ENCODE data around the gene CLASRP.

The CLASRP gene

DNA sequence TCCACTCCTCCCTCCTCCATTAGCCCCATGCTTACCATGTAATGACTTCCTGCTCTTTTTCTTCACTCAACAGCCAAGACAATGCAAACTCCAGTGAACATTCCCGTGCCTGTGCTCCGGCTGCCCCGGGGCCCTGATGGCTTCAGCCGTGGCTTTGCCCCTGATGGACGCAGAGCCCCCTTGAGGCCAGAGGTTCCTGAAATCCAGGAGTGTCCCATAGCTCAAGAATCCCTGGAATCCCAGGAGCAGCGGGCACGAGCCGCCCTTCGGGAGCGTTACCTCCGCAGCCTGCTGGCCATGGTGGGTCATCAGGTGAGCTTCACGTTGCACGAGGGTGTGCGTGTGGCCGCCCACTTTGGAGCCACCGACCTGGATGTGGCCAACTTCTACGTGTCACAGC, 51.2 kb downstream of the CLASRP start:
- no peak for DNase-seq

DNA sequence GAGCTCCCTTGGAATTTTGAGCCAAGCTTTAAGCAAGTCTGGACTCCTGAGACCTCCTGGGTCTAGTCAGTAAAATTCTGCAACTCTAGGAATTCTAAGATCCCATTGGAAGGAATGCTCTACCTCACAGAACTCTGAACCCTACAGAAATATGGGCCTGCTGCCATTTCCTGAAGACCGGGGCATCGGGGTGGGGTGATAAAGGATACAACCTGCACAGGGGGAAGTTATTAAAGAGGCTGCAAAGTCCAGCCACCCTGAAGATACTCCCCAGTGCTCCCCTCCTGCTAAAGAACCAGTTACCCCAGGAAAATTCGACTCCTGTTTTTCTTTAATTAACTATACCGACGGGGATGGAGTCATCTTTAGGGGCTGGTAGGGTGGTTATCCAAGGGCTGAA, 51.8 kb downstream of the CLASRP start:
- DNase-seq: no peak

DNA sequence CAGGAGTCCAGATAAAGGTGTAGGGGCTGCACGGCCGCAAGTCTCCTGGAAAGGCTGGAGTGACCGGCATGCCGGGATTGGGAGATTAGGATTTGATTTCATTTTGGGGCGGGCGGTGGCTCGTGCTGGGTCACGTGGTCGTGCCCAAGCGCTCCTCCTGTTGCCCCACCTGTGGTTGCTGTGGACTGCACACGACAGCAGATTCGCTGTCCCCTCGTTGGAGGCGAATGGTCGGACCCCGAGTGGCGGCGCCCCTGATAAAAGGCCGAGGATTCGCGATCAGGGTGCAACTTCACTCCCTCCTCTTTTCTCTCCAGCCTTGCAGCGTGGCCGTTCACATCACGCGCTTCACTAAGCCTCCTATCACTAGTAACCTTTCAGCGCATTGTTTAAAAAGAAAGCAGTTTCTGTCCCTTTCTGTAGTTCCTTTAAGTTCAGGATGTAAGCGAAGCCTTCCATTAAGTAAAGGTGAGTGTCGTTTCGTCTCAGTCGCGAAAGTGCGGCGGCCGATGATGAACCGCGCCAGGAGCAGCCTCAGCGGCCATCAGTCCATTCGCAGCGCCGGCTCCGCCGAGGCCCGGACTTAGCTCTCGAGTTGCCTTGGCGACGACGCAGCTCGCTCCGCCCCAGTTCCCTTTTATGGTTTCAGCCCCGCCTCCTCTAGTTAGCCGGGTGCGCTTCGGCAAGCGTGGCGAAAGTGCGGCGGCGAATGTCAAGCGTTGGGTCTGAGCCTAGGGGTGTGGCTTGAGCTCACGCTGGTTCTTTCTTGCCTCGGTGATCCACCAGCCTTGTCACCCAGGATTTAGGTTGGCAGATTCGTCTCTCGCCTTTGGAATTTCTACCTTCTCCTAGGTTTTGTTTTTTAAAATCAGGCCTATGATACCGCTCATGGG, 52.4 kb downstream of the CLASRP start:
- peak; percentile 99 for DNase-seq

DNA sequence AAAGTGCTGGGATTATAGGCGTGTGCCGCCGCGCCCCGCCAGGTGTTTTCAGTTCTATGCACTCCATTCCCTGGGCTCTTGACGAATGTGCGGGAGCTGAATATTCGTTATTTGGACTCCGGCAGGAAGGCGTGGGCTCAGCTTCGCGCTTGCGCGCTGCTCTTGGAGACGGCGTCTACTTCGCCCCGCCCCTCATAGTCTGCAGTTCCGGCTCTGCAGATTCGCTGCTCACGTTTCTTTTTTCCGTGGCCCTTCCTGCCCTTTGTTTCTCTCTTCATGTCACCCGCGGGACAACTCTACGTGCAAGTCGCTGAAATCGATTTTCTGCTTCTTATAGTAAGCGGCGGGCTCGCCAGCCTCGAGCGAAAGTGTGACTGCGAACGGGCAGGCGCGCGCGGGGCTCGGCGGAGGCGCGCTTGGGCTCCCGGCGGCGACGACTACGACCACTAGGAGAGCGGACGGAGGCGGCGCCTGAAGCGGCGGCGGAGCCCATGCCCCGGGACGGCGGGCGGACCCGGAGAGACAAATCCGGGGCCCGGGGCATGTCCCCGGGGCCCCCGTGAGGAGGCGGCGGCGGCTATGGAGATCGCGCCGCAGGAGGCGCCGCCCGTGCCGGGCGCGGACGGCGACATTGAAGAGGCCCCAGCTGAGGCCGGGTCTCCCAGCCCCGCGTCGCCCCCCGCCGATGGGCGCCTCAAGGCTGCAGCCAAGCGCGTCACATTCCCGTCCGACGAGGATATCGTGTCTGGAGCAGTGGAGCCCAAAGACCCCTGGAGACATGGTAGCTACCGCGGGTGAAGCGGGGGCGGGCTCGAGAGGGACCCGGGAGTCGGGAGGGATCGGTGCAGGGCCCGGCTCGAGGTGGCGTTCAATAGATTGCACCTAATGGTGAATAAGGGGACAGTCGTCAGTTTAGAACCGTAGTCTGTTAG, 54.2 kb downstream of the CLASRP start, which contains the start of gene PPP1R37:
TSS of gene PPP1R37 (plus strand) at position 433 of the 932 bp plus-strand sequence. CDS start at position 580, 147 bp downstream.
- peak; percentile 98 for DNase-seq

DNA sequence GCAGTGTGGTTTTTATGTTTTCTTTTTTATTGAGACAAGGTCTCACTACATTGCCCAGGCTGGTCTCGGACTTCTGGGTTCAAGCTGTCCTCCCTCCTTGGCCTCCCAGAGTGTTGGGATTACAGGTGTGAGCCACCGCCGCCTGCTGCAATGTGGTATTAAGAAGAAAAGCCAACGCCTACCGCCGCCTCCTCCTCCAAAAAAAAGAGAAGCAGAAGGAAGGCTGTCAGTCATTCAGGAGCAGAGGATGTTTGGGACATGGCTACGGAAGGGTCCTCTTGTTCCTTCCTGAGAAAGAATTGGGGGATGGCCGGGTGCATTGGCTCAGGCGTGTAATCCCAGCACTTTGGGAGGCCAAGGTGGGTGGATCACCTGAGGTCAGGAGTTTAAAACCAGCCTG, 55.3 kb downstream of the CLASRP start:
- DNase-seq: no peak

DNA sequence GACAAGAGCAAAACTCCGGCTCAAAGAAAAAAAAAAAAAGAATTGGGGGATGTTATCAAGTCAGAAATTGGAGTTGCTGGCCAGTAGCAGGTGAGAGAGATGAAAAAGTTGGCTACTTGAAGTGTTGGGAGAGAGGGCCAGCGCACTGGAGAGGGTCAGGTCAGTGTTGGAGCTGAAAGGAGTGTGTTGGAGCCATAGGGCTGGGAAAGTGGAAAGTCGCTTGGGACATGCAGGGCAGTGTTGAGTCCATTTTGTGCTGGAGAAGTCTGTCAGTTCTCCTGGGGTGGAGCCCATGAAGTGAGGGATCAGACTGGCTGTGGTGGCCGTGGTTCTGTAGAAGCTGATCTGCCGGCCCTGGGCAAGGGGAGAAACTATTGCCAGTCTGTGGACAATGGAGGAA, 55.9 kb downstream of the CLASRP start:
- no peak for DNase-seq

DNA sequence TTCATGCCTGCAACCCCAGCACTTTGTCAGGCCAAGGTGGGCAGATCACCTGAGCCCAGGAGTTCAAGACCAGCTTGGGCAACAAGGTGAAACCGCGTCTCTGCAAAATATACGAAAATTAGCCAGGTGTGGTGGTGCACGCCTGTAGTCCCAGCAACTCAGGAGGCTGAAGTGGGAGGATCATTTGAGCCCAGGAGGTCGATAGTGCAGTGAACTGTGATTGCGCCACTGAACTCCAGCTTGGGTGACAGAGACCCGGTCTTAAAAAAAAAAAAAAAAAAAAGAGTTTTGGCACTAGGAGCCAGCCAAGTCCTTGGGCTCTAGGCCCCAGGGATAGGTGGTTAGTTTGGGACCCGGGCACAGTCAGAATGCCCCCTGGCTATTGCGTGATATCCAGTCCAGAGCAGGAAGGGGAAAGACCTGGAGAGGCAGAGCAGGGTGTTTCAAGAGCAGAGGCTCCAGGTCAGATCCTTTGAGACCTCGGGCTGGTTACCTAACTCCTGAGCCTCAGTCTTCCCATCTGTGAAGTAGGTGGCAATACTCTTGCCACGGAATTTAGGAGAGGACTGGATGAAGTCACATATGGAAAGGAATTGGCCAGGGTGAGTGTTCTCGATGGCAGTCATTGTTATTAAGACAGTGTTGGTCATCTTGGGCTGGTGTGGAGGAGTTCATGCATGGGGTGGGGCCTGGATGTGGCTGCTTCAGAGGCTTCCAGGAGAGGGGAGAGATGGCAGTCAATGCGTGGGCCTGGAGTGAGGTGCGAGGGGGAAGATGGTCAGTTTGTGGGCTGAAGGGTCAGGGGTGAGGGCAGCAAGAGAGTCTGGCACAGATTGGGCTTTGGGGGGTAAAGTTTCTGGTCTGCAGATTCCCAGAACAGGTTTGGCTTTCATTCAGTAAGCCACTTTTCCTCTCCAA, 56.9 kb downstream of the CLASRP start:
- DNase-seq: no peak

DNA sequence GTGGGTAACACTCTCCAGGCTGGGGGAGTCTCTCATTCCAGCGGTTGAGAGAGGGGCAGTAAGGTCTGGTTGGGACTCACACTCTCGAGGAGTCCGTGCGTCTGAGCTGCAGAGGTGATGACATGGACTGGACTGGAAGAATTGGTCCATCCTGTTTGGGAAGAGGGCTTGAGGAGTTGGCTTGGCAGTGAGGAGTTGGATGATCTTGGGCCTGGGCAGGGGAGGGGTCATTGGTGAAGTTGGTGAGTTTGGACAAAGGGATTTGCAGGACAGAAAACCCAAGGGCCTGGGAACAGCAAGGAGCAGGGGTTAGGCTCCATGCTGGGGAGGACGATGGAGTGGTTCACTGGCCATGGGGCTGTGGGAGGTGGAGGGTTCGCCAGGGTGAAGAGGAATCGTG, 57.9 kb downstream of the CLASRP start:
- DNase-seq: no peak

DNA sequence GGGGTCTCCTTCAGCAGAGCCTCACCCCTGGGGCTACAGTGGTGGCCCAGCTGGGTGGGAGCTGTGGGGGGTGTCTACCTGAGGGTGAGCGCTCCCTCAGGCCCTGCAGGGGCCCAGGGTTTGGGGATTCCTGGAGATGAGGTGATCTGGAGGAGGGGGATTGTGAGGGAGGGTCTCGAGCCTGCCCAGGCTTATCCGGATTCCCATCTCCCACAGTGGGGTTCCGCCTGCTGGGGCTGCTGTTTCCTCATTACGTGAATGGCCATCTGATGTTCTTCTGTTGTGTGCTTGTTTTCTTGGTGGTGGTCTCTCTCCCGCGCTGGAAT, 58.6 kb downstream of the CLASRP start:
- DNase-seq: no peak

DNA sequence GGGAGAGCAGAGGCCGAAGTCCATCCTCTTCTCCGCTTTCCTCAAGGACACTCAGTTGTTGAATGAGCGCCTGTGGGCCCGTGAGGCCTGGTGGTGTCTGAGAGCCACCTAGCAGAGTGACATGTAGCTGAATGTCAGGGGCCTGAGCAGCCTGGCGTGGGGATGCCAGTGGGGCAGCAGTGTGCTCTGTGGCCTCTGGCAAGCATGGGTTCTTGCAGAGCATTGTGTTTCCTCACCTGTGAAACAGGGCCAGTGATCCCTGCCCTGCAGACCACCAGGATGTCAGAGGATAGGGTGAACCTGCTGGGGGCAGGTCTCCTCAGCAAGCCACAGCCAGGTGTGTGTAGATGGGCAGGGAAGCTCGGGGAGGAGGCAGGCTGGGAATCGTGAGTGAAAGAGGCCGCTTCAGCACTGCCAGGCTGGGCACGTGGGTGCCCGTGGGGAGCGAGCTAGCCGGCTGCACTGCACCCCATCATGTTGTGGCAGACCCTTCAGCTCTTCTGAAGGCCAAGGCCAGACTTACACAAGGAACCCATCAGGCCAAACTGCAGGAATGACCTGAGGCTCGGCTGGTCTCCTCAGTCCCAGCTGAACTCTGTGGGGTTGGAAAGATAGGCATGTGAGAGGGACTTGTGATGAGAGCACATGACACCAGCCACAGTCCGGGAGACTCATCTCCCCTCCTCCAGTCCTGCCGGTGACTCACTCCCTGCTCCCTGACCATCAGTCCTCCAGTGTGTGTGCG, 59.1 kb downstream of the CLASRP start:
- no peak for DNase-seq

DNA sequence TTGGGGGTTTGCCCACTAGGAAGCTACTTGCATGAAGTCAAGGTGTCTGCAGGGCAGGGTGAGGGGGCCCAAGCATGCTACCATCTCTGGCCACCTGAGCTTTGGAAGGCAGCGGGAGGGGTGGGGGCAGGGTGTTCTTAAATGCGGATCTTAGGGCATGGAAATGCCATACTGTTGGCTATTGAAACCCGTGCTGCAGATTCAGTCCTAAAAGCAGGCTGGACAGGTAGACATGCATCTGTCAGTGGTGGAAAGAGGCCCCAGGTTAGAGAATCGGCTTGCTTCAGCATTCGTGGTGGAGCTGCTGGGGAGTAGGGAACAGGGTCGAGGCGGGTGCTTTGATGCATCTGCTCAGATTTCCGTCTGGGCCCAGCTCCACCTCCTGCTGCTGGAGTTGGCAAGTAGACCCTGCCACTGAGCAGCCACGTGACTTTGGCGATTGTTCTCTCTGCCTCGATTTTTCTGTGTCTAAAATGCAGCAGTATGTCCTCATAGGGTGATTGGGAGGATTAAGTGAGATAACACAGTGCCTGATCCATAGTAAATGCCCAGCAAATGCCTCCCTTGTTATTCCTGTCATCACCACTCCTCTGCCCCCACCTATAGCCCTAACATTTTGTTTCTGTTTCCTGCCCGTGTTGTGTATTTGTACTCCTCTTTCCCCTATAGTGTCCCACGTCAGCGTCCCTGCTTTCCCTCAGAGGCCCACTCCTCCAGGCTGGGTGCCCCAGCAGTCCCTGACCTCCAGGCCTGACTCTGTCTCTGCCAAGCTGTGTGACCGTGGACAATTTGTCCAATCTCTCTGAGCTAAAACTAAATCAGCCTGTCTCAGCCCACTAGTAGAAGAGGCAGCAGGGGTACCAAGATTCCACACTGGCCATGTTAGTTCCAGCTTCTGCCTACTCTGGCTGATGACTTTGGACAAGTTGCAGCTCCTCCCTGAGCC, 59.9 kb downstream of the CLASRP start:
- no peak for DNase-seq

DNA sequence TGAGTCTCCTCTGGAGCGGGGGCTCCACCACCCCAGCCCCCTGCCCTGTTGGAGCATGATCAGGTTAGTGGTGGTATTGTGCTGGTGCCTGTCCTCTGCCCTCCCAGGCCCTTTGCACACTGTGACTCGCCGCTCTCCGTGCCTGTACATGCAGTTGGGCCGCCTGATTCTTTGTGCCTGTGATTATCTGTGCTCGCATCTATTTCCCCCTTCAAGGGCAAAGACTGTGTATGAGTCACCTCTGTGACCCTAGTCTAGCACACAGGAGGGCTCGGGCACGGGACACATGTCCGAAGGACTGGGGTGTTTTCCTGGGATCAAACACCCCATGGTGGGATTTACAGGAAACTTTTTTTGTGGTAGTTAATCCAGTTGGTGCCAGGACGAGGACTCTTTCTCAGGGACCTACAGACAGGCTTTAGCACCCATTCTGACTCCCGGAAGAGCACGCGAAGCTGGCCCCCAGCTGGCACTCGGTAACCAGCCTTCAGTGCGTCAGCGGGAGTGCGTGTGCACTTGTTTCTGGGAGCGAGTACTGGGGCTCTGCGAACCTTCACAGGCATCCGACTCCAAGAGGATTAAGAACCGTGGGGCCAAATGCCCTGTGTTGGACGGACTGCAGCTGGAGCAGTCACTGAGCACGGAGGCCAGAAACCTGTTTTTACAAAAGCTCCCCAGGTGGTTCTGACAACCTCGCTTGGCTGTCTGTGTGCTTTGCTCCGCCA, 60.8 kb downstream of the CLASRP start:
- DNase-seq: no peak

DNA sequence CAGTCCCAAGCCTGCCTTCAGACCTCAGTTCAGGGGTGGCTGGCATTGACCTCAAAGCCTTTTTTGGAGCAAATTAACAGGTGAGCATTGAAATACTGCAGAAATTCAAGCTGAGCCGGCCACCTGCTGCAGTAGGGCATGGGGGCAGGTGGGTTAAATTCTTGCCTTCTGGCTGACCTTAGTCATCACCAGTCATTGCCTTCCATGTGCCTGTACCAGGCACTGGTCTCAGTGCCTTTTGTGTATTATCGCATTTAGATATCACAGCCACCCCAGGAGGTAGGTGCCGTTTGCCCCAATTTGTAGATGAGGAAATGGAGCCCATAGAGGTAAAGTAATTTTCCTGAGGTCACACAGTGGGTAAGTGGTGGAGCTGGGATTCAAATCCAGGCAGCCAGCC, 61.4 kb downstream of the CLASRP start:
- DNase-seq: no peak

DNA sequence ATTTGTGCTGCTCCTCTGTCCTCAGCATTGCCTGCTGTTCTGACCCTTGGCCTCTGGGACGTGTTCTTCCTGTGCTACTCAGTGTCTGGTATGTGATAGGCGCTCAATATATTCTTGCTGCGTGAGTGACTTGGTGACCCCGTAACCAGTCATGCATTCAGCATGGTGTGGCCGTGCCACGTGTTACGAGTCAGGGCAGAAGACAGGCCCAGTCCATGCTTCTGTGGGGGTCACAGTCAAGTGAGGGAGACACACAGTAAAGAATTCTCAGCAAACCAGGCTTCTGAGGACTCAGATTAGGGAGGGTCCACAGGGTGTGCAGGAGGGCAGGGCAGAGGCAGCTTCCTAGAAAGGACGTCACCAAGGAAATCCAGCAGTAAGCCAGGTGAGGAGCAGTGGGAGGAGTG, 62.0 kb downstream of the CLASRP start:
- DNase-seq: no peak

DNA sequence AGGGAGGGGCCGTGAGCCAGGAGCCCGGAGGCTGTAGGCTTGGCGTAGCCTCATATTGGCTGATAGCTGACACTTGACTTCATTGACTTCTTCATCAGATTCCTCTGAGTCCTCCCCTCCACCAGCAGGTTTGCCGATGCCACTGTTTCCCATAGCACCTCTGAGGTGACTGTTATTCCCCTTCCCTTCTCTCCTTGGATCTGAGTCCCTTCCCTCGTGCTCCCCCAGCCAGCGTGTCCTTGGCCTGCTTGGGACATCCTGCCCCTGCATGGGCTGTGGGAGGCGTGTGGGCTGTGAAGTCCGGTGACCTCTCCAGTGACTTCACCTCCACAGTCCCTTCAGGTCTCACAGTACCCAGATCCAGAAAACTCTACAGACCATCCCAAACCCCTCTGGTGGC, 63.0 kb downstream of the CLASRP start:
- DNase-seq: no peak

DNA sequence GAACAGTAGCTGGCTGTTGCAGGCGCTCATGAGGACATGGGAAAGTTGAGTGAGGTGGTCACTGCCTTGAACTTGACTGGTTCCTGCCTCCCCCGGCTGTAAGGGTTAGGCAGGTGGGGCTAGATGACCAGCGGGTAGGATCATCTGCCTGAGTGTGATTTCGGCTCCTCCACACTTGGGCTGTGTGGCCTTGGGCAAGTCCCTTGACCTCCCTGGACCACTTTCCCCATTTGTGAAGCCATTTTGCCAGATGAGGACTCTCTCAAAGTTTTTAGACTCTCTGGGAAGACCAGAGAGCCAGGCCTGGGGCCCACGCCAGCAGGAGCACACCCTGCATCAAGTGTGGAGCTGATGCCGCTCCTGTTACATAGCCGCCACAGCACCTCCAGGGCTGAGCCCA, 63.6 kb downstream of the CLASRP start:
- DNase-seq: no peak

DNA sequence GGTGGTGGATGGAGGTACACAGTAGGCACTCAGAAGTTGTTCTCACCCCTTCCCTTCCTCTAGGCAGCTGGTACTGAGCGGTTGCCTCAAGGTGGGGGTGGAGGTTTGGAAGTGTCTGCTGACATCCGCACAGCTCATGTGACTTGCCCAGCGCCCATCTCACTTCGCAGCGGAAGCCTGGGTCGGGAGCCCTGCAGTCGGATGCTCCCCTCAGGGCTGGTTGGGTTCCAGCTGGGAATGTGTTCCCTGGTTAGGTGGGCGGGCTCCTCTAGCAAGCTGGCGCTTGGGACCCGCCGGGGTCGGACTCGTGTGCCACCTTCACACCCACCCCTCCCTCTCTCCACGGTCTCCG, 64.3 kb downstream of the CLASRP start:
- no peak for DNase-seq

DNA sequence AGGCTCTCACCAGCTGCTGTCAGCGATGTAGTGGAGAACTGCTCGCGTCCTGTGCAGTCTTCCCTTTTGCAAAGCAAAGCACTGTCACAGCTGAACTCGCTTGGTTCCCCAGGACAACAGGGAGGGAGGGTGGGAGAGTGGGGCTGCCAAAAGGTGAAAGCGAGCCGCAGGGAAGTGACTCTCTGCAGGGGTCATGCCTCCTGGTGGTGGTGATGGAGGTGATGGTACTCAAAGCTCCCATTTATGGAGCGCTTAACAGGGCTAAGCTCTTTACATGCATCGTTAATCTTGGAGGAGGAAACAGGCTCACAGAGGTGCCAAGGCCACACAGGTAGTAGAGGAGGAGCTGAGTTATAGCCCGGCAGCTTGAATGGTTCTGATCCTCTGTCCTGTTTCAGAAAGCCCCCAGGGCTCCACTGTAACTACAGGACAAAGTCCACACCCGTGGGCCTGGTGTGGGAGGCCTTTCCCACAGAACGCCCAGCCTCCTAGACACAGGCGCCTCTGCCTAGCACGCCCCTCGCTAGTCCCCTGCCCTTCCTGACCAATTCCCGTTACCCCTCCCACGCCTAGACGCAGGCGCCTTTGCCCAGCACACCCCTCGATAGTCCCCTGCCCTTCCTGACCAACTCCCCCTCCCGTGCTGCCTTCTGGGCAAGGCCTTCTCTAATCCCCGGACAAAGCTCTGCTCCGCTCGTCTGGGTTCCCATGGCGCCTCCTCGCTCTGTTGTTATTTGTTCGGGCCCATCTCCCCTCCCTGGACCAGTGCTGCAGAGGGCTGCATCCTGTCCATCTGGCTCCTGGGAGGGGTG, 64.9 kb downstream of the CLASRP start:
- DNase-seq: no peak

DNA sequence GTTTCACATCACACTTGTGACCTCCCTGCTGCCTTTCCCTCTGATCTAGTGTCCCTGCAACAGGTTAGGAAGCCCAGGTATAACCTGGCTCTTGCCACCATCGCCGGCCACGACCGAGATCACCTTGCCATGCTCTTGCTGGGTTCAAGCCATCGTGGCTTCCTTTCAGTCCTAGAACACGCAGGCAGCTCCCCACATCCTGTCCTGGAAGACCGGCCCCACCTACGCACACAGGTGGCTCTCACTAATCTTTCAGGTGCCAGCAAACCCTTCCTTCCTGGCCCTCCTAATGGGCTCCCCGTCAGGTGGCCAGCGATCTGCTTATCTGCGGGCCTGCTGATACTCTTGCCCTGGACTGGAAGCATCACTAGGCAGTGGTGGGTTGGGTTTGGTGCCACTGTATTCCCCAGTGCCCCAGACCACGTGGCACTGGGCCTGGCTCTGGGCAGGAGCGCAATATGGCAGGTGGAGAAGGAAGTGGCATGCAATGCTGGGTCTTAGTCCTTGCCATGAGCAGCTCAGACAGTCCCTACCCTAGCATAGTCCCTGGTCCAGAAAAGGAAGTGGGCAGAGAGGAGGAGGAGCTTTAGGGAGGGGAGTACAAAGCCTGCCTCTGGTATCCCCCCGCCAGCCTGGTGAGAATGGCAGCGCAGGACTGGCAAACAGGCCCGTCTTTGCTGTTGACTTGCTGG, 66.0 kb downstream of the CLASRP start:
- no peak for DNase-seq
